WTC11 (cell line): ENCODE measurements around the gene ST6GALNAC3.

ENCODE experiments used
- FOXK1 ChIP-seq: sonication (generic); formaldehyde crosslinking; IDR thresholded peaks from 2 replicates; pipeline ENCODE4 v1.8.0; 2022; ENCODE audit warnings: mild to moderate bottlenecking, moderate library complexity, missing genetic modification reagents
- HMGXB4 ChIP-seq: sonication (generic); formaldehyde crosslinking; IDR thresholded peaks from 2 replicates; pipeline ENCODE4 v1.8.1; 2023; ENCODE audit warnings: mild to moderate bottlenecking, moderate library complexity, missing genetic modification reagents
- JUN ChIP-seq: sonication (generic); formaldehyde crosslinking; IDR thresholded peaks from 2 replicates; pipeline ENCODE4 v1.8.0; 2023; ENCODE audit warnings: mild to moderate bottlenecking, missing genetic modification reagents
- MYBL2 ChIP-seq: sonication (generic); formaldehyde crosslinking; IDR thresholded peaks from 2 replicates; pipeline ENCODE4 v1.8.1; 2023; ENCODE audit warnings: mild to moderate bottlenecking, moderate library complexity, missing genetic modification reagents
- ZNF416 ChIP-seq: fragments of 250-450 bp; sonication (Bioruptor Pico); IDR thresholded peaks from 2 replicates; pipeline ENCODE4 v1.9.0; 2021; ENCODE audit warnings: mild to moderate bottlenecking, inconsistent platforms
- TF ChIP-seq, protein P1 (sequence below): fragments of 200-600 bp; IDR thresholded peaks from 2 replicates; pipeline ENCODE4 v1.8.0; 2022; ENCODE audit warnings: antibody characterized with exemption
- TF ChIP-seq, protein P2 (sequence below): sonication (generic); formaldehyde crosslinking; IDR thresholded peaks from 2 replicates; pipeline ENCODE4 v1.8.1; 2022; ENCODE audit warnings: low read depth, missing genetic modification reagents, borderline replicate concordance
- TF ChIP-seq, protein P3 (sequence below): sonication (generic); formaldehyde crosslinking; IDR thresholded peaks from 2 replicates; pipeline ENCODE4 v1.8.1; 2023; ENCODE audit warnings: mild to moderate bottlenecking, missing genetic modification reagents, moderate library complexity

DNA sequence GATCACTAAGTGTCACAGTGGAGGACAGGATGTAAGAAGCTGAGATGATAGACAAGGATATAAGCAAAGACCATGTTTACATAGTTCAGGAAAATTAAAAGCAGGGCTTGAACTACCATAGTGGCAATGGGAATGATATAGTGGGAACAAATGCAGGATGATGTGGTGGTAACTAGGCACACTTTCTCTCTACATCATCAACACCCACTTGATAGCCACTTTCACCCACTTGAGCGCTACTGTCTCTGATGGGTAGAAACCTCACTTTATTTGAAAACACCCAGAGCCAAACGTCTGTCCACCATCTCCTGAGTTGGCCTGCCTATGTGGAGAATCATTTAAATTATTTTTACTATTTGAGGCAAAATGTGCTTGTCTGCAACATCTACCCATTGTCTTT is 487.7 kb downstream of the ST6GALNAC3 start:
- TF ChIP-seq, protein P1, sequence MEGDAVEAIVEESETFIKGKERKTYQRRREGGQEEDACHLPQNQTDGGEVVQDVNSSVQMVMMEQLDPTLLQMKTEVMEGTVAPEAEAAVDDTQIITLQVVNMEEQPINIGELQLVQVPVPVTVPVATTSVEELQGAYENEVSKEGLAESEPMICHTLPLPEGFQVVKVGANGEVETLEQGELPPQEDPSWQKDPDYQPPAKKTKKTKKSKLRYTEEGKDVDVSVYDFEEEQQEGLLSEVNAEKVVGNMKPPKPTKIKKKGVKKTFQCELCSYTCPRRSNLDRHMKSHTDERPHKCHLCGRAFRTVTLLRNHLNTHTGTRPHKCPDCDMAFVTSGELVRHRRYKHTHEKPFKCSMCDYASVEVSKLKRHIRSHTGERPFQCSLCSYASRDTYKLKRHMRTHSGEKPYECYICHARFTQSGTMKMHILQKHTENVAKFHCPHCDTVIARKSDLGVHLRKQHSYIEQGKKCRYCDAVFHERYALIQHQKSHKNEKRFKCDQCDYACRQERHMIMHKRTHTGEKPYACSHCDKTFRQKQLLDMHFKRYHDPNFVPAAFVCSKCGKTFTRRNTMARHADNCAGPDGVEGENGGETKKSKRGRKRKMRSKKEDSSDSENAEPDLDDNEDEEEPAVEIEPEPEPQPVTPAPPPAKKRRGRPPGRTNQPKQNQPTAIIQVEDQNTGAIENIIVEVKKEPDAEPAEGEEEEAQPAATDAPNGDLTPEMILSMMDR, result no peak
- TF ChIP-seq, protein P2, sequence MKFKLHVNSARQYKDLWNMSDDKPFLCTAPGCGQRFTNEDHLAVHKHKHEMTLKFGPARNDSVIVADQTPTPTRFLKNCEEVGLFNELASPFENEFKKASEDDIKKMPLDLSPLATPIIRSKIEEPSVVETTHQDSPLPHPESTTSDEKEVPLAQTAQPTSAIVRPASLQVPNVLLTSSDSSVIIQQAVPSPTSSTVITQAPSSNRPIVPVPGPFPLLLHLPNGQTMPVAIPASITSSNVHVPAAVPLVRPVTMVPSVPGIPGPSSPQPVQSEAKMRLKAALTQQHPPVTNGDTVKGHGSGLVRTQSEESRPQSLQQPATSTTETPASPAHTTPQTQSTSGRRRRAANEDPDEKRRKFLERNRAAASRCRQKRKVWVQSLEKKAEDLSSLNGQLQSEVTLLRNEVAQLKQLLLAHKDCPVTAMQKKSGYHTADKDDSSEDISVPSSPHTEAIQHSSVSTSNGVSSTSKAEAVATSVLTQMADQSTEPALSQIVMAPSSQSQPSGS (CRISPR knock-in tag), result no peak
- TF ChIP-seq FOXK1 (no peak), HMGXB4 (CRISPR knock-in tag) (no peak), MYBL2 (no peak), ZNF416 (no peak), JUN (CRISPR knock-in tag) (no peak)
- TF ChIP-seq, protein P3, sequence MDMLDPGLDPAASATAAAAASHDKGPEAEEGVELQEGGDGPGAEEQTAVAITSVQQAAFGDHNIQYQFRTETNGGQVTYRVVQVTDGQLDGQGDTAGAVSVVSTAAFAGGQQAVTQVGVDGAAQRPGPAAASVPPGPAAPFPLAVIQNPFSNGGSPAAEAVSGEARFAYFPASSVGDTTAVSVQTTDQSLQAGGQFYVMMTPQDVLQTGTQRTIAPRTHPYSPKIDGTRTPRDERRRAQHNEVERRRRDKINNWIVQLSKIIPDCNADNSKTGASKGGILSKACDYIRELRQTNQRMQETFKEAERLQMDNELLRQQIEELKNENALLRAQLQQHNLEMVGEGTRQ (CRISPR knock-in tag), result no peak
